ENCODE results near the gene BAZ1A. TPM values are rescaled to one million over a fixed set of nuclear protein-coding genes. Genes with fewer than 3 reads are reported as not detected.
A peak's percentile ranks its signal among the peaks of the same experiment; 100 is the strongest.

Gene BAZ1A
- total and polyA plus RNA-seq, 2 donors (not counting 1 experiment from before 2014, with no cell fraction given), result 18.8 to 36.8 TPM

DNA sequence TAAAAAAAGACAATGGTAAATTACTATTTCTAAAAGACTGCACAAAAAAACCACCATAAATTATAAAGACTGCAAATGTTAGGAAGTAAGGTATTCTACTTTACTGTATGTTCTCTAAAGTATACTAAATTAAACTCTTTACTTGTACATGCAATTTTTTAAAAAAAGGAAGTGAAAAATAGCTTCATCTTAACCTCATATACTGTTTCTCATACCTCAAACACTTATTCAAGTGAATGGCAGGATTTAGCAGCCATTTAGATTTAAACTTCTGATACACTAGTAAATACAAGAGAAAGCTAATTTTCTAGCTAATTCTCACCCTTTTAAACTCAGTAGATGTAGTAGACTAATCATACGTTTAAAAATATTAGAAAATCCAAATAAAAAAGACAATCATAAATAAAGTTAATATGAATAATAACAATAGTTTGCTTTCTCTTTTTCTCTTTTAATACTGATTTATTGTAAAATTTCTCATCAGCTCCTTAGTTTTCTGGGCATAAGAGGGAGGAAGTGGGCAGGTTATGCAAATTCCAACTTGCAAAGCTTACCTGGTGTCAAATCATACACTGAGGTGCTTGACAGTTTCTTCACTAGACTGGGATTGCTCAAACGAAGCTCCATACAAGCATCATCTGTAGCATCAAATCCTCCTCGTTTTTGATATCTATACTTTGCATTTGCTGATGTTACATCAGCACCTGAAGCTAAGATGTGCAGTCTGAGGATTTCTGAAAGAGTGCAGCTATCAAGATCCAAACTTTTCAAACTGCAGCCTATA lies 89.7 kb downstream of the BAZ1A start:
- Histone ChIP-seq H3K9ac (ENCODE audit: low read length) (no peak overlapping the region), H3K27ac (ENCODE audit: low read length in 2 of 2) (peak overlapping the region; percentile 6 to 70), H4K20me1 (ENCODE audit: control insufficient read depth, insufficient read depth, low read length, poor library complexity, severe bottlenecking) (no peaks in the 10 kb centered on the region), H3K4me1 (ENCODE audit: control insufficient read depth in 2 of 2, insufficient read depth in 2 of 2, low read length in 2 of 2) (peaks cover 7 to 11% of the 10 kb centered on the region in 2 donors), H2AFZ (ENCODE audit: insufficient read depth, low read depth, low read length, poor library complexity, severe bottlenecking) (no peak overlapping the region), H3K36me3 (replicated peaks in 1 of 2; ENCODE audit: control extremely low read depth in 1 of 2, control insufficient read depth in 1 of 2, extremely low read depth in 1 of 2, insufficient read depth in 2 of 2, low read length in 1 of 2) (peaks cover 13 to 30% of the 10 kb centered on the region in 2 experiments), H3K27me3 (replicated peaks in 1 of 4; ENCODE audit: control extremely low read depth in 1 of 4, control insufficient read depth in 3 of 4, insufficient read depth in 4 of 4, low read length in 3 of 4) (no peaks in the 10 kb centered on the region), H3K4me3 (ENCODE audit: control extremely low read depth in 1 of 5, extremely low read depth in 1 of 5, insufficient read depth in 1 of 5, low read depth in 2 of 5, low read length in 4 of 5) (no peak overlapping the region), H3K4me2 (replicated peaks; ENCODE audit: low read depth, low read length, poor library complexity, severe bottlenecking) (peak overlapping the region; percentile 40), H3K9me3 (ENCODE audit: control extremely low read depth in 1 of 3, control insufficient read depth in 2 of 3, insufficient read depth in 1 of 3, low read length in 2 of 3) (no peaks in the 10 kb centered on the region), H3K79me2 (ENCODE audit: control insufficient read depth, insufficient read depth, low read length) (peaks cover 2% of the 10 kb centered on the region)
- ATAC-seq (ENCODE audit: low read depth) (peak; percentile 31), DNase-seq (peak; percentile 22)
- intact Hi-C loops (cut with micrococcal nuclease), result loop anchor here (10.0 kb wide), 1 partner anchor 89 kb away; the partner anchor contains the start of gene BAZ1A
- no peaks in the 10 kb centered on the region for H3K9me3 Mint-ChIP-seq (ENCODE audit: insufficient read depth)
- no peaks in the 10 kb centered on the region for H3K27me3 Mint-ChIP-seq
- no peak for TF ChIP-seq EZH2 (IDR thresholded peaks at IDR 0.05; ENCODE audit: borderline replicate concordance, insufficient read depth, low read depth, low read length, poor library complexity, severe bottlenecking)
- TF ChIP-seq, protein P1, sequence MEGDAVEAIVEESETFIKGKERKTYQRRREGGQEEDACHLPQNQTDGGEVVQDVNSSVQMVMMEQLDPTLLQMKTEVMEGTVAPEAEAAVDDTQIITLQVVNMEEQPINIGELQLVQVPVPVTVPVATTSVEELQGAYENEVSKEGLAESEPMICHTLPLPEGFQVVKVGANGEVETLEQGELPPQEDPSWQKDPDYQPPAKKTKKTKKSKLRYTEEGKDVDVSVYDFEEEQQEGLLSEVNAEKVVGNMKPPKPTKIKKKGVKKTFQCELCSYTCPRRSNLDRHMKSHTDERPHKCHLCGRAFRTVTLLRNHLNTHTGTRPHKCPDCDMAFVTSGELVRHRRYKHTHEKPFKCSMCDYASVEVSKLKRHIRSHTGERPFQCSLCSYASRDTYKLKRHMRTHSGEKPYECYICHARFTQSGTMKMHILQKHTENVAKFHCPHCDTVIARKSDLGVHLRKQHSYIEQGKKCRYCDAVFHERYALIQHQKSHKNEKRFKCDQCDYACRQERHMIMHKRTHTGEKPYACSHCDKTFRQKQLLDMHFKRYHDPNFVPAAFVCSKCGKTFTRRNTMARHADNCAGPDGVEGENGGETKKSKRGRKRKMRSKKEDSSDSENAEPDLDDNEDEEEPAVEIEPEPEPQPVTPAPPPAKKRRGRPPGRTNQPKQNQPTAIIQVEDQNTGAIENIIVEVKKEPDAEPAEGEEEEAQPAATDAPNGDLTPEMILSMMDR (IDR thresholded peaks at IDR 0.05), result no peak
- no peak overlapping the region for H3K4me3 Mint-ChIP-seq
- peaks cover 11% of the 10 kb centered on the region for H3K4me1 Mint-ChIP-seq
- H3K27ac Mint-ChIP-seq, result peak overlapping the region; percentile 41
- CTCF ChIA-PET, result interaction anchor here (0.6 to 1.6 kb wide), 6 partner anchors 62 to 474 kb away, joined by 3 to 4 read pairs (median 3); no protein-coding TSS in a partner anchor
- POLR2A ChIA-PET, result no interaction called here
- WGBS (ENCODE audit: insufficient coverage), result no CpG with 5 or more reads among the region's 3 CpGs

DNA sequence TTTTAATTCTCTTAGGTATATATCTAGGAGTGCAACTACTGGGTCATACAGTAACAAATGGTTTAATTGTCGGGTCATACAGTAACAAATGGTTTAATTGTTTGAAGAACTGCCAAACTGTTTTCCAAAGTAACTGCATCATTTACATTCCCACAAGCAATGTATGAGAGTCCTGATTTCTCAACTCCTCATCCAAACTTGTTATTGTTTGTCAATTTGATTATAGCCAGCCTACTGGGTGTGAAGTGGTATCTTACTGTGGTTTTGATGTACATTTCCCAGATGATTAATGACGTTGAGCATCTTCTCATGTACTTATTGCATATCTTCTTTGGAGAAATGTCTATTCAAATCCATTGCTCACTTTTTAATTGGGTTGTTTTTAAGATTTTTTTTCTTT lies 93.1 kb downstream of the BAZ1A start:
- WGBS (ENCODE audit: insufficient coverage), result no CpG with 5 or more reads among the region's 2 CpGs
- TF ChIP-seq, protein P1 (IDR thresholded peaks at IDR 0.05), result no peak
- TF ChIP-seq EZH2 (IDR thresholded peaks at IDR 0.05; ENCODE audit: borderline replicate concordance, insufficient read depth, low read depth, low read length, poor library complexity, severe bottlenecking), result no peak
- Histone ChIP-seq H3K27ac (ENCODE audit: low read length in 2 of 2) (no peak overlapping the region), H3K9me3 (ENCODE audit: control extremely low read depth in 1 of 3, control insufficient read depth in 2 of 3, insufficient read depth in 1 of 3, low read length in 2 of 3) (no peaks in the 10 kb centered on the region), H3K4me3 (ENCODE audit: control extremely low read depth in 1 of 5, extremely low read depth in 1 of 5, insufficient read depth in 1 of 5, low read depth in 2 of 5, low read length in 4 of 5) (no peak overlapping the region), H3K27me3 (replicated peaks in 1 of 4; ENCODE audit: control extremely low read depth in 1 of 4, control insufficient read depth in 3 of 4, insufficient read depth in 4 of 4, low read length in 3 of 4) (no peaks in the 10 kb centered on the region), H3K4me2 (replicated peaks; ENCODE audit: low read depth, low read length, poor library complexity, severe bottlenecking) (no peak overlapping the region), H4K20me1 (ENCODE audit: control insufficient read depth, insufficient read depth, low read length, poor library complexity, severe bottlenecking) (no peaks in the 10 kb centered on the region), H3K9ac (ENCODE audit: low read length) (no peak overlapping the region), H3K36me3 (replicated peaks in 1 of 2; ENCODE audit: control extremely low read depth in 1 of 2, control insufficient read depth in 1 of 2, extremely low read depth in 1 of 2, insufficient read depth in 2 of 2, low read length in 1 of 2) (peaks cover 14 to 32% of the 10 kb centered on the region in 2 experiments), H2AFZ (ENCODE audit: insufficient read depth, low read depth, low read length, poor library complexity, severe bottlenecking) (no peak overlapping the region), H3K4me1 (ENCODE audit: control insufficient read depth in 2 of 2, insufficient read depth in 2 of 2, low read length in 2 of 2) (peaks cover 7 to 11% of the 10 kb centered on the region in 2 donors), H3K79me2 (ENCODE audit: control insufficient read depth, insufficient read depth, low read length) (peaks cover under 1% of the 10 kb centered on the region)
- ATAC-seq (ENCODE audit: low read depth), result no peak
- ChIA-PET CTCF (no interaction called here), POLR2A (no interaction called here)
- H3K27me3 Mint-ChIP-seq, result no peaks in the 10 kb centered on the region
- intact Hi-C loops (cut with micrococcal nuclease), result loop anchor here (10.0 kb wide), 1 partner anchor 93 kb away; the partner anchor contains the start of gene BAZ1A
- H3K4me1 Mint-ChIP-seq, result peaks cover 11% of the 10 kb centered on the region
- H3K9me3 Mint-ChIP-seq (ENCODE audit: insufficient read depth), result no peaks in the 10 kb centered on the region
- H3K27ac Mint-ChIP-seq, result no peak overlapping the region
- H3K4me3 Mint-ChIP-seq, result no peak overlapping the region
- DNase-seq, result no peak
